Vagina (tissue), 2 donors: ENCODE results near the gene GLIPR1. TPM values are rescaled to one million over a fixed set of nuclear protein-coding genes. Genes with fewer than 3 reads are reported as not detected.

Experiments used
- DNase-seq, 2 donors: peaks; one replicate each; pipeline ENCODE4 v3.0.0-alpha.2; 2017; ENCODE audit errors: extremely low spot score in 2 of 2
- H3K27ac ChIP-seq: fragments of 200-600 bp; sonication (generic); one replicate; pipeline ENCODE4 v1.5.1; 2019
- H3K27me3 ChIP-seq: fragments of 200-600 bp; sonication (generic); one replicate; pipeline ENCODE4 v1.5.1; 2019
- H3K36me3 ChIP-seq, 2 donors: fragments of 200-600 bp; sonication (generic); one replicate each; pipeline ENCODE4 v1.5.1; 2017 to 2019
- H3K4me1 ChIP-seq: fragments of 200-600 bp; sonication (generic); one replicate; pipeline ENCODE4 v1.5.1; 2019
- H3K4me3 ChIP-seq, 2 donors: fragments of 200-600 bp; sonication (generic); 1 replicate in 1 of 2; 2 replicates in 1 of 2; pipeline ENCODE4 v1.5.1; 2016 to 2019
- H3K9me3 ChIP-seq: fragments of 200-600 bp; sonication (generic); one replicate; pipeline ENCODE4 v1.5.1; 2019
- CTCF ChIP-seq, 3 experiments: fragments of 450-650 bp in 2 of 3; fragments of 200-600 bp in 1 of 3; sonication (generic) in 1 of 3; IDR thresholded peaks; one replicate each; pipeline ENCODE4 v1.5.1; 2017 to 2019; ENCODE audit warnings: antibody characterized with exemption in 3 of 3, mild to moderate bottlenecking in 2 of 3, moderate library complexity in 2 of 3
- POLR2A ChIP-seq, 2 donors: fragments of 450-650 bp; IDR thresholded peaks; one replicate each; pipeline ENCODE4 v1.6.1; 2017; ENCODE audit warnings: antibody characterized with exemption in 2 of 2, mild to moderate bottlenecking in 2 of 2, moderate library complexity in 2 of 2
- POLR2AphosphoS5 ChIP-seq, 2 donors: sonication (generic); formaldehyde crosslinking; IDR thresholded peaks; one replicate each; pipeline ENCODE4 v1.9.0; 2017; ENCODE audit warnings: antibody characterized with exemption in 2 of 2, mild to moderate bottlenecking in 2 of 2, low read depth in 1 of 2; ENCODE audit not compliant: insufficient read depth in 1 of 2
- intact Hi-C: fragments of 100-400 bp; cut with DNase I; formaldehyde crosslinking; loops from one replicate; pipeline ENCODE4 v1.15.1; 2023
- total RNA-seq: library from RNA; depleted of rRNA; stranded (reverse); fragments of >200 nt; gene quantifications from one replicate; pipeline ENCODE4 v1.2.3, GENCODE V29; 2016

Gene GLIPR1
- total RNA-seq, 1 donor from 2014 or later = 6.6 TPM

- intact Hi-C loops = no loop called here
- Histone ChIP-seq H3K4me1 (peaks cover 4% of the 10 kb centered on the region), H3K27ac (no peak overlapping the region), H3K9me3 (no peaks in the 10 kb centered on the region), H3K27me3 (no peaks in the 10 kb centered on the region), H3K36me3 (no peaks in the 10 kb centered on the region), H3K4me3 (no peak overlapping the region)
- DNase-seq = no peak
- TF ChIP-seq POLR2A (IDR thresholded peaks at IDR 0.05) = no peak
- no peak for TF ChIP-seq POLR2AphosphoS5 (IDR thresholded peaks at IDR 0.05; ENCODE audit: insufficient read depth in 1 of 2, low read depth in 1 of 2)
- no peak for TF ChIP-seq CTCF (IDR thresholded peaks at IDR 0.05)
These were observed 65.1 kb downstream of the GLIPR1 start for GRCh38 chr12:75545636-75546035.

GRCh38 chr12:75548879-75549278 is 68.3 kb downstream of the GLIPR1 start:
- Histone ChIP-seq H3K9me3 (no peaks in the 10 kb centered on the region), H3K27ac (no peak overlapping the region), H3K4me3 (no peak overlapping the region), H3K4me1 (peaks cover 12% of the 10 kb centered on the region), H3K27me3 (no peaks in the 10 kb centered on the region), H3K36me3 (no peaks in the 10 kb centered on the region)
- TF ChIP-seq POLR2AphosphoS5 (IDR thresholded peaks at IDR 0.05; ENCODE audit: insufficient read depth in 1 of 2, low read depth in 1 of 2) (no peak), CTCF (IDR thresholded peaks at IDR 0.05) (no peak), POLR2A (IDR thresholded peaks at IDR 0.05) (no peak)
- no peak for DNase-seq
- intact Hi-C loops = no loop called here

GRCh38 chr12:75549989-75550388 is 69.4 kb downstream of the GLIPR1 start:
- no peaks in the 10 kb centered on the region for H3K9me3 ChIP-seq
- peaks cover 19% of the 10 kb centered on the region for H3K4me1 ChIP-seq
- H3K36me3 ChIP-seq = no peaks in the 10 kb centered on the region
- intact Hi-C loops = no loop called here
- H3K27ac ChIP-seq = no peak overlapping the region
- no peaks in the 10 kb centered on the region for H3K27me3 ChIP-seq
- TF ChIP-seq POLR2AphosphoS5 (IDR thresholded peaks at IDR 0.05; ENCODE audit: insufficient read depth in 1 of 2, low read depth in 1 of 2) (no peak), CTCF (IDR thresholded peaks at IDR 0.05) (no peak), POLR2A (IDR thresholded peaks at IDR 0.05) (no peak)
- no peak for DNase-seq
- H3K4me3 ChIP-seq = no peak overlapping the region

- no peak for DNase-seq
- H3K27ac ChIP-seq = no peak overlapping the region
- H3K27me3 ChIP-seq = no peaks in the 10 kb centered on the region
- no peaks in the 10 kb centered on the region for H3K36me3 ChIP-seq
- intact Hi-C loops = no loop called here
- no peak for TF ChIP-seq CTCF (IDR thresholded peaks at IDR 0.05)
- TF ChIP-seq POLR2AphosphoS5 (IDR thresholded peaks at IDR 0.05; ENCODE audit: insufficient read depth in 1 of 2, low read depth in 1 of 2) = no peak
- TF ChIP-seq POLR2A (IDR thresholded peaks at IDR 0.05) = no peak
- H3K4me3 ChIP-seq = no peak overlapping the region
- H3K9me3 ChIP-seq = no peaks in the 10 kb centered on the region
- peaks cover 19% of the 10 kb centered on the region for H3K4me1 ChIP-seq
These were observed 70.1 kb downstream of the GLIPR1 start for GRCh38 chr12:75550401-75551240.

GRCh38 chr12:75551477-75551876 is 70.9 kb downstream of the GLIPR1 start:
- no peaks in the 10 kb centered on the region for H3K9me3 ChIP-seq
- H3K4me1 ChIP-seq = peaks cover 19% of the 10 kb centered on the region
- intact Hi-C loops = no loop called here
- H3K4me3 ChIP-seq = no peak overlapping the region
- no peaks in the 10 kb centered on the region for H3K36me3 ChIP-seq
- DNase-seq = no peak
- no peaks in the 10 kb centered on the region for H3K27me3 ChIP-seq
- no peak for TF ChIP-seq POLR2A (IDR thresholded peaks at IDR 0.05)
- no peak for TF ChIP-seq POLR2AphosphoS5 (IDR thresholded peaks at IDR 0.05; ENCODE audit: insufficient read depth in 1 of 2, low read depth in 1 of 2)
- TF ChIP-seq CTCF (IDR thresholded peaks at IDR 0.05) = no peak
- no peak overlapping the region for H3K27ac ChIP-seq
